ENCODE measurements around the gene CASKIN1. TPM values are rescaled to one million over a fixed set of nuclear protein-coding genes. Genes with fewer than 3 reads are reported as not detected.

Gene CASKIN1
- total and polyA plus RNA-seq, 2 experiments from 2014 or later: 1.0 to 6.2 TPM

GRCh38 chr16:2177561-2177960 is 18.8 kb downstream of the CASKIN1 start:
- TF ChIP-seq JUNB (IDR thresholded peaks at IDR 0.05; ENCODE audit: unreplicated experiment): no peak
- Histone ChIP-seq H3F3A (replicated peaks; ENCODE audit: low read depth) (0 out of 2 replicates have a peak, but pooled peaks cover 19% of the 10 kb centered on the region), H3K4me2 (no peak overlapping the region), H3K4me3 (no peak overlapping the region), H3K79me2 (replicated peaks; ENCODE audit: insufficient read depth) (no peaks in the 10 kb centered on the region), H3K4me1 (ENCODE audit: insufficient read depth) (no peaks in the 10 kb centered on the region), H4K20me1 (replicated peaks; ENCODE audit: insufficient read depth) (no peaks in the 10 kb centered on the region; the same call in 1 of the 2 replicates), H3K36me3 (ENCODE audit: insufficient read depth) (no peaks in the 10 kb centered on the region; the same call in 1 of the 2 replicates), H3K27ac (ENCODE audit: low read depth) (no peak overlapping the region), H3K9me2 (ENCODE audit: insufficient read depth) (no peaks in the 10 kb centered on the region), H3K27me3 (ENCODE audit: insufficient read depth) (no peaks in the 10 kb centered on the region), H2AFZ (no peak overlapping the region)
- no peaks in the 10 kb centered on the region for H3K9me3 Mint-ChIP-seq
- H3K27ac Mint-ChIP-seq: no peak overlapping the region
- H3K4me1 Mint-ChIP-seq: peaks cover 6% of the 10 kb centered on the region
- peaks cover 30% of the 10 kb centered on the region for H3K36me3 Mint-ChIP-seq (ENCODE audit: low read depth)
- ATAC-seq (no peak), DNase-seq (ENCODE audit: low spot score) (no peak)
- H3K4me3 Mint-ChIP-seq: no peak overlapping the region
- H3K27me3 Mint-ChIP-seq (ENCODE audit: insufficient read depth, low read depth, poor library complexity): peaks cover 15% of the 10 kb centered on the region

- H3K9me3 Mint-ChIP-seq: no peaks in the 10 kb centered on the region
- Histone ChIP-seq H3K27ac (ENCODE audit: low read depth) (no peak overlapping the region), H3F3A (replicated peaks; ENCODE audit: low read depth) (0 out of 2 replicates have a peak, but pooled peaks cover 19% of the 10 kb centered on the region), H3K36me3 (ENCODE audit: insufficient read depth) (no peaks in the 10 kb centered on the region; the same call in 1 of the 2 replicates), H3K4me3 (no peak overlapping the region), H3K27me3 (ENCODE audit: insufficient read depth) (no peaks in the 10 kb centered on the region), H4K20me1 (replicated peaks; ENCODE audit: insufficient read depth) (no peaks in the 10 kb centered on the region; the same call in 1 of the 2 replicates), H2AFZ (no peak overlapping the region), H3K4me1 (ENCODE audit: insufficient read depth) (no peaks in the 10 kb centered on the region), H3K79me2 (replicated peaks; ENCODE audit: insufficient read depth) (no peaks in the 10 kb centered on the region), H3K9me2 (ENCODE audit: insufficient read depth) (no peaks in the 10 kb centered on the region), H3K4me2 (no peak overlapping the region)
- no peak overlapping the region for H3K27ac Mint-ChIP-seq
- no peak overlapping the region for H3K4me3 Mint-ChIP-seq
- H3K27me3 Mint-ChIP-seq (ENCODE audit: insufficient read depth, low read depth, poor library complexity): peaks cover 11% of the 10 kb centered on the region
- DNase-seq (ENCODE audit: low spot score) (no peak), ATAC-seq (no peak)
- H3K36me3 Mint-ChIP-seq (ENCODE audit: low read depth): peaks cover 30% of the 10 kb centered on the region
- peaks cover 4% of the 10 kb centered on the region for H3K4me1 Mint-ChIP-seq
- no peak for TF ChIP-seq CREB1 (CRISPR knock-in tag; IDR thresholded peaks at IDR 0.05; ENCODE audit: low read depth)
These were observed 19.3 kb downstream of the CASKIN1 start for GRCh38 chr16:2177101-2177500.

GRCh38 chr16:2176047-2176446 is 20.4 kb downstream of the CASKIN1 start:
- H3K27me3 Mint-ChIP-seq (ENCODE audit: insufficient read depth, low read depth, poor library complexity): peaks cover 11% of the 10 kb centered on the region
- no peak overlapping the region for H3K27ac Mint-ChIP-seq
- no peaks in the 10 kb centered on the region for H3K27me3 ChIP-seq (ENCODE audit: insufficient read depth)
- no peak overlapping the region for H3K4me3 Mint-ChIP-seq
- no peak overlapping the region for H3K4me3 ChIP-seq
- H3K79me2 ChIP-seq (replicated peaks; ENCODE audit: insufficient read depth): no peaks in the 10 kb centered on the region
- peaks cover 30% of the 10 kb centered on the region for H3K36me3 Mint-ChIP-seq (ENCODE audit: low read depth)
- 0 out of 2 replicates have a peak, but pooled peaks cover 19% of the 10 kb centered on the region for H3F3A ChIP-seq (replicated peaks; ENCODE audit: low read depth)
- no peaks in the 10 kb centered on the region; the same call in 1 of the 2 replicates for H4K20me1 ChIP-seq (replicated peaks; ENCODE audit: insufficient read depth)
- no peak overlapping the region for H2AFZ ChIP-seq
- no peaks in the 10 kb centered on the region for H3K9me3 Mint-ChIP-seq
- H3K27ac ChIP-seq (ENCODE audit: low read depth): no peak overlapping the region
- no peaks in the 10 kb centered on the region; the same call in 1 of the 2 replicates for H3K36me3 ChIP-seq (ENCODE audit: insufficient read depth)
- no peaks in the 10 kb centered on the region for H3K4me1 ChIP-seq (ENCODE audit: insufficient read depth)
- no peaks in the 10 kb centered on the region for H3K4me1 Mint-ChIP-seq
- no peaks in the 10 kb centered on the region for H3K9me2 ChIP-seq (ENCODE audit: insufficient read depth)
- ATAC-seq (no peak), DNase-seq (ENCODE audit: low spot score) (no peak)
- no peak overlapping the region for H3K4me2 ChIP-seq
- no peak for TF ChIP-seq POLR2AphosphoS5 (IDR thresholded peaks at IDR 0.05; ENCODE audit: low read depth)
- no peak for TF ChIP-seq STAT1 (IDR thresholded peaks at IDR 0.05; ENCODE audit: unreplicated experiment)
- no peak for TF ChIP-seq ETS1 (IDR thresholded peaks at IDR 0.05)
- no peak for TF ChIP-seq JUNB (IDR thresholded peaks at IDR 0.05; ENCODE audit: unreplicated experiment)
- TF ChIP-seq NANOG (IDR thresholded peaks at IDR 0.05; ENCODE audit: borderline replicate concordance): no peak
- TF ChIP-seq REST (IDR thresholded peaks at IDR 0.05; ENCODE audit: unreplicated experiment): no peak
- TF ChIP-seq ZNF331 (CRISPR knock-in tag; IDR thresholded peaks at IDR 0.05; ENCODE audit: low read depth): no peak
- no peak for TF ChIP-seq CREB1 (CRISPR knock-in tag; IDR thresholded peaks at IDR 0.05; ENCODE audit: low read depth)
- TF ChIP-seq CTCF (conservative IDR thresholded peaks at IDR 0.05; ENCODE audit: low read depth in 2 of 2): no peak

Data from GM23338 (cell line).